ENCODE measurements around the gene SURF1. TPM values are rescaled to one million over a fixed set of nuclear protein-coding genes. Genes with fewer than 3 reads are reported as not detected.
"Not testable (repeated sequence)": the region's sequence is repeated elsewhere in the genome, so short reads cannot be mapped to it uniquely, and the experiment has no call there.

SURF1 gene
- total RNA-seq, 1 donor from 2014 or later, result 33.0 TPM

DNA sequence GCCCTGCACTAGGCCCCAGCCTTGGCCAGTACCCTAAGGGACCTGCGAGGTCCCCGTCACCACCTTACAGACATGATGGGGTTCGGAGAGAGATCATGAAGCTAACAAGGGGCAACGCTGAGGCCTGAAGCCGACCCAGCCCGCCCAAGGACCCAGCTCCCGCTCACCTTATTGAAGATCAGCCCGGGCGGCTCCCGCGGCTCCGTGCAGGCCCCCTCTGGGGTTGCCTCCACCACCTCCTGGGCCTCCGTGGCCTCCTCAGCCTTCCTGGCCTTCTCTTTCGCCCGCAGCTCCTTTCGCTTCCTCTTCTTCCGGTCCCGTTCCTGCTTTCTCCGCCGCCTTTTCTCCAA is 23.9 kb downstream of the SURF1 start:
- DNase-seq (ENCODE audit: low spot score), result no peak
- Mint-ChIP-seq H3K4me3 (ENCODE audit: low read depth) (no peak overlapping the region), H3K27me3 (ENCODE audit: low read depth) (no peaks in the 10 kb centered on the region), H3K27ac (no peak overlapping the region), H3K4me1 (ENCODE audit: low read depth) (peaks cover 12% of the 10 kb centered on the region), H3K9me3 (no peaks in the 10 kb centered on the region), H3K36me3 (ENCODE audit: low read depth) (peaks cover 76% of the 10 kb centered on the region)
- intact Hi-C loops (cut with micrococcal nuclease), result loop anchor here (10.0 kb wide), 1 partner anchor 148 kb away; no protein-coding TSS in a partner anchor

GRCh38 chr9:133331641-133332380 is 24.5 kb downstream of the SURF1 start:
- DNase-seq (ENCODE audit: low spot score), result no peak
- H3K4me1 Mint-ChIP-seq (ENCODE audit: low read depth), result peaks cover 12% of the 10 kb centered on the region
- intact Hi-C loops (cut with micrococcal nuclease), result loop anchor here (10.0 kb wide), 1 partner anchor 147 kb away; no protein-coding TSS in a partner anchor
- H3K4me3 Mint-ChIP-seq (ENCODE audit: low read depth), result no peak overlapping the region
- H3K27me3 Mint-ChIP-seq (ENCODE audit: low read depth), result no peaks in the 10 kb centered on the region
- no peak overlapping the region for H3K27ac Mint-ChIP-seq
- H3K36me3 Mint-ChIP-seq (ENCODE audit: low read depth), result peaks cover 76% of the 10 kb centered on the region
- no peaks in the 10 kb centered on the region for H3K9me3 Mint-ChIP-seq

DNA sequence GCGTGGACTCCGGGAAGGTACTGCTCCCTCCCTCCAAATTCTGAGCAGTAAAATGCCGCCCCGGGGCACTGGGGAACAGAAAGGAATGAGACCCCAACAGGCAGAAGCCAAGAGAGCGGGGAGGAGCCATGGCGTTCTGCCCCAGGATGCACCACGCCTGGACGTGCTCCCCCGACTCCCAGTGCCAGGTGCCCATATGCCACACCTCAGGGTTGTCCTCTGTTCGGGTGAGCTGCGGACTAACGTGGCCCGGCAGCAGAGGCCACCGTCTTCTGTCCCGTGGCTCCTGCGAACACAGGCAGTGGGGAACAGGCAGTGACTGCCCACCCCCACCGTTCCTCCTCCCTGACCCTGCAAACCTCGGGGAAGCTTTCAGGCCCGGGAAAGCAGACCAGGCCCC is 25.1 kb downstream of the SURF1 start:
- intact Hi-C loops (cut with micrococcal nuclease), result loop anchor here (10.0 kb wide), 1 partner anchor 146 kb away; no protein-coding TSS in a partner anchor
- H3K4me3 Mint-ChIP-seq (ENCODE audit: low read depth), result no peak overlapping the region
- H3K27me3 Mint-ChIP-seq (ENCODE audit: low read depth), result no peaks in the 10 kb centered on the region
- no peak for DNase-seq (ENCODE audit: low spot score)
- H3K27ac Mint-ChIP-seq, result no peak overlapping the region
- H3K4me1 Mint-ChIP-seq (ENCODE audit: low read depth), result peaks cover 12% of the 10 kb centered on the region
- H3K9me3 Mint-ChIP-seq, result no peaks in the 10 kb centered on the region
- H3K36me3 Mint-ChIP-seq (ENCODE audit: low read depth), result peaks cover 72% of the 10 kb centered on the region

- intact Hi-C loops (cut with micrococcal nuclease), result loop anchor here (10.0 kb wide), 1 partner anchor 145 kb away; no protein-coding TSS in a partner anchor
- not testable (repeated sequence) for H3K4me3 Mint-ChIP-seq (ENCODE audit: low read depth); H3K27me3 Mint-ChIP-seq (ENCODE audit: low read depth); H3K27ac Mint-ChIP-seq; H3K9me3 Mint-ChIP-seq; DNase-seq (ENCODE audit: low spot score); H3K4me1 Mint-ChIP-seq (ENCODE audit: low read depth)
- peaks cover 59% of the 10 kb centered on the region for H3K36me3 Mint-ChIP-seq (ENCODE audit: low read depth)
These were observed 26.8 kb downstream of the SURF1 start for GRCh38 chr9:133329306-133330156.

DNA sequence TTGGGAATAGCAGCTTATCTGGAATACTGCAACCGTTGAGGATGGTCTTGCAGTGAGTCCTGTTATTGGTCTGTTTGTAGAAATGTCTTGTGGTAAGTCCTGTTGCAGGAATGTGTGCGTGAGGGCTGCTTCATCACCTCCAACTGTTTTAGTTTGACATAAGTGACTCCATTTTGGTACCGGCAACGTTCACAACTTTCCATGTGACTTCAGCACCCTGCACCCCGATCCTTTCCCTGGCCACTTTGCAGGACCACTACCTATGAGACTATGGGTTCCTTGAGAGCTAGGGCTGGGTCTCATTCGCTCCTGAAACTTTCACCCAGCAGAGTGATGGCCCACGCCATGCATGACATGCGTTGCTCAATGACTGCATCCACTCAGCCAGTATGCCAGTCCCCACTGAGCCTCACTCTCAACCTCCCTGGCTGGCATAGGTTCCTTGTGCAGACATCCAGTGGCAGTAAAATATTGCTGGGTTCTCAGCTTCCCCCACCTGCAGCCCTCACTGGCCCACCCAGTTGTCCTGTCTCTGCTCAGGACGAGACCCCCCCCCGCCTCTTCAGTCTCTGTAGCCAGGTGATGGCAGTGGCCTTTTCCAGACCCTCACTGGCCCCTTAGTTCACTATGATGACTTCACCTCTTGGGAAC is 28.3 kb downstream of the SURF1 start:
- no peak for DNase-seq (ENCODE audit: low spot score)
- no peaks in the 10 kb centered on the region for H3K4me1 Mint-ChIP-seq (ENCODE audit: low read depth)
- peaks cover 43% of the 10 kb centered on the region for H3K36me3 Mint-ChIP-seq (ENCODE audit: low read depth)
- no peak overlapping the region for H3K27ac Mint-ChIP-seq
- intact Hi-C loops (cut with micrococcal nuclease), result no loop called here
- H3K4me3 Mint-ChIP-seq (ENCODE audit: low read depth), result no peak overlapping the region
- no peaks in the 10 kb centered on the region for H3K27me3 Mint-ChIP-seq (ENCODE audit: low read depth)
- no peaks in the 10 kb centered on the region for H3K9me3 Mint-ChIP-seq

DNA sequence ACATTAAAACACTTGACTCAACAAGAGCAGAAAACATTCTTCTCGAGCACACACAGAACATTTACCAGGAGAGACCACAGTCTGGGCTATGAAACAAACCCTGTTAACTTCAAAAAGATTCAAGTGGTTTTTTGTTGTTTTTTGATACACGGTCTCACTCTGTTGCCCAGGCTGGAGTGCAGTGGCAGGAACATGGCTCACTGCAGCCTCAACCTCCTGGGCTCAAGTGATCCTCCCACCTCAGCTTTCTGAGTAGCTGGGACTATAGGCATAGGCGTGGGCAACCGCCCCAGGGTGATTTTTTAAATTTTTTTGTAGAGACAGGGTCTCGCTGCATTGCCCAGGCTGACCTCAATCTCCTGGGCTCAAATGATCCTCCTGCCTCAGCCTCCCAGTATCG is 29.3 kb downstream of the SURF1 start:
- H3K4me1 Mint-ChIP-seq (ENCODE audit: low read depth); DNase-seq (ENCODE audit: low spot score); intact Hi-C loops (cut with micrococcal nuclease); H3K27ac Mint-ChIP-seq; H3K27me3 Mint-ChIP-seq (ENCODE audit: low read depth); H3K9me3 Mint-ChIP-seq; H3K4me3 Mint-ChIP-seq (ENCODE audit: low read depth): not testable (repeated sequence)
- H3K36me3 Mint-ChIP-seq (ENCODE audit: low read depth), result peaks cover 34% of the 10 kb centered on the region

- no peak overlapping the region for H3K27ac Mint-ChIP-seq
- H3K36me3 Mint-ChIP-seq (ENCODE audit: low read depth), result peaks cover 13% of the 10 kb centered on the region
- DNase-seq (ENCODE audit: low spot score), result no peak
- no peaks in the 10 kb centered on the region for H3K4me1 Mint-ChIP-seq (ENCODE audit: low read depth)
- H3K4me3 Mint-ChIP-seq (ENCODE audit: low read depth), result no peak overlapping the region
- no peaks in the 10 kb centered on the region for H3K27me3 Mint-ChIP-seq (ENCODE audit: low read depth)
- intact Hi-C loops (cut with micrococcal nuclease), result no loop called here
- H3K9me3 Mint-ChIP-seq, result no peaks in the 10 kb centered on the region
These were observed 32.1 kb downstream of the SURF1 start for GRCh38 chr9:133323991-133324703.

- intact Hi-C loops (cut with micrococcal nuclease), result no loop called here
- DNase-seq (ENCODE audit: low spot score), result no peak
- Mint-ChIP-seq H3K4me1 (ENCODE audit: low read depth) (no peaks in the 10 kb centered on the region), H3K27me3 (ENCODE audit: low read depth) (no peaks in the 10 kb centered on the region), H3K27ac (no peak overlapping the region), H3K36me3 (ENCODE audit: low read depth) (peaks cover 3% of the 10 kb centered on the region), H3K9me3 (no peaks in the 10 kb centered on the region), H3K4me3 (ENCODE audit: low read depth) (no peak overlapping the region)
These were observed 33.1 kb downstream of the SURF1 start for GRCh38 chr9:133323211-133323610.

DNA sequence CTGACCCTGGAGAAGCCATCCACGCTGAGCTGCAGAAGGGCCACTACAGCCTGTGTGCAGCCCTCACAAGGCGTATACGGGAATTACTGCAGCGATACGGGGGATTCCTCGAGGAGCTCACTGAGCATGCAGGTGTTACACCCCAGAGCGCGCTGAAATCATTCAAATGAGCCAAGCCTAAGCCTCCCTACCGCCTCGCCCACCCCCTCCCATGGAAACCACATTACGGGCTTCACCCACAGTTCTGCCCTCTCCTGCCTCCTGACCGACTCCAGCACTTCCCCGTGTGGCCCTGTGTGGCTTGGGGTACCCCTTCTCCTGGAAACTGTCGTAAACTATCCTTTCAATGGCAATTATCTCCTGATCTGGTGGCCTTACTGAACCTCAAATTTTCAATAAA is 33.6 kb downstream of the SURF1 start:
- Mint-ChIP-seq H3K27me3 (ENCODE audit: low read depth) (no peaks in the 10 kb centered on the region), H3K4me1 (ENCODE audit: low read depth) (no peaks in the 10 kb centered on the region), H3K36me3 (ENCODE audit: low read depth) (no peaks in the 10 kb centered on the region), H3K27ac (no peak overlapping the region), H3K4me3 (ENCODE audit: low read depth) (no peak overlapping the region), H3K9me3 (no peaks in the 10 kb centered on the region)
- no peak for DNase-seq (ENCODE audit: low spot score)
- intact Hi-C loops (cut with micrococcal nuclease), result no loop called here

- no peaks in the 10 kb centered on the region for H3K4me1 Mint-ChIP-seq (ENCODE audit: low read depth)
- DNase-seq (ENCODE audit: low spot score), result no peak
- H3K36me3 Mint-ChIP-seq (ENCODE audit: low read depth), result no peaks in the 10 kb centered on the region
- H3K4me3 Mint-ChIP-seq (ENCODE audit: low read depth), result no peak overlapping the region
- H3K27ac Mint-ChIP-seq, result no peak overlapping the region
- H3K9me3 Mint-ChIP-seq, result no peaks in the 10 kb centered on the region
- no peaks in the 10 kb centered on the region for H3K27me3 Mint-ChIP-seq (ENCODE audit: low read depth)
- intact Hi-C loops (cut with micrococcal nuclease), result no loop called here
These were observed 34.8 kb downstream of the SURF1 start for GRCh38 chr9:133321411-133321935.

- Mint-ChIP-seq H3K4me1 (ENCODE audit: low read depth) (no peaks in the 10 kb centered on the region), H3K9me3 (no peaks in the 10 kb centered on the region), H3K4me3 (ENCODE audit: low read depth) (no peak overlapping the region), H3K27ac (no peak overlapping the region), H3K27me3 (ENCODE audit: low read depth) (no peaks in the 10 kb centered on the region), H3K36me3 (ENCODE audit: low read depth) (no peaks in the 10 kb centered on the region)
- no peak for DNase-seq (ENCODE audit: low spot score)
- intact Hi-C loops (cut with micrococcal nuclease), result no loop called here
These were observed 35.8 kb downstream of the SURF1 start for GRCh38 chr9:133320421-133320881.

- H3K4me3 Mint-ChIP-seq (ENCODE audit: low read depth); H3K27ac Mint-ChIP-seq; intact Hi-C loops (cut with micrococcal nuclease); H3K4me1 Mint-ChIP-seq (ENCODE audit: low read depth); DNase-seq (ENCODE audit: low spot score); H3K9me3 Mint-ChIP-seq; H3K36me3 Mint-ChIP-seq (ENCODE audit: low read depth); H3K27me3 Mint-ChIP-seq (ENCODE audit: low read depth): not testable (repeated sequence)
These were observed 38.7 kb downstream of the SURF1 start for GRCh38 chr9:133317551-133317950.
